ENCODE data around the gene JAM3. TPM values are rescaled to one million over a fixed set of nuclear protein-coding genes. Genes with fewer than 3 reads are reported as not detected.

JAM3 gene
- total and polyA plus RNA-seq, 9 of the 15 experiments (the other 6 are each of a cell fraction or from before 2014, with no cell fraction given): 0.22 to 0.76 (median 0.40) TPM

- BruUV-seq (replicated peaks): no TSS peak
- 2% methylated on average over 16 of the region's 16 CpGs for WGBS (ENCODE audit: insufficient coverage, low coverage, missing lambda C conversion rate)
- in situ Hi-C loops (cut with MboI): no loop called here
Measured at GRCh38 chr11:134030853-134031252, 38.0 kb upstream of the JAM3 start.

More at GRCh38 chr11:134030853-134031252, 38.0 kb upstream of the JAM3 start:
- FAIRE-seq (no peak), DNase-seq (ENCODE audit: extremely low read depth in 1 of 4, low spot score in 3 of 4) (peak; percentile 20 to 62 (median 52)), ATAC-seq (peak; percentile 82)
- H3K9ac ChIP-seq (ENCODE audit: insufficient read depth in 1 of 2, low read depth in 2 of 2, low read length in 2 of 2): no peak overlapping the region
- peaks cover 16 to 52% of the 10 kb centered on the region in 2 experiments for H3K27me3 ChIP-seq (ENCODE audit: control insufficient read depth in 2 of 2, insufficient read depth in 2 of 2, low read length in 2 of 2)
- intact Hi-C loops (cut with micrococcal nuclease): loop anchor here (10.0 kb wide), 1 partner anchor 106 kb away; no protein-coding TSS in a partner anchor
- TF ChIP-seq CTCF (IDR thresholded peaks at IDR 0.05 in 2 of 3, conservative IDR thresholded peaks at IDR 0.05 in 1 of 3; ENCODE audit: insufficient read depth in 2 of 3, low read depth in 1 of 3, low read length in 3 of 3) (peak; percentile 40 to 59 (median 50); a peak in 5 of 6 replicates), NFRKB (IDR thresholded peaks at IDR 0.05; ENCODE audit: low read depth) (no peak)
- H3K9me3 ChIP-seq (replicated peaks; ENCODE audit: control insufficient read depth, insufficient read depth, low read depth, low read length): no peaks in the 10 kb centered on the region
- H3K9me1 ChIP-seq (ENCODE audit: control insufficient read depth, insufficient read depth, low read length): peaks cover 4% of the 10 kb centered on the region
- peaks cover 0 to 4% of the 10 kb centered on the region in 2 experiments; a peak in 1 of 5 replicates for H3K4me1 ChIP-seq (replicated peaks in 1 of 2; ENCODE audit: control insufficient read depth in 2 of 2, insufficient read depth in 2 of 2, low read length in 2 of 2)
- no peaks in the 10 kb centered on the region for H3K36me3 ChIP-seq (ENCODE audit: control insufficient read depth, insufficient read depth, low read length)
- peaks cover 9% of the 10 kb centered on the region; the same call in 1 of the 2 replicates for H4K20me1 ChIP-seq (replicated peaks; ENCODE audit: control insufficient read depth, insufficient read depth, low read length)
- no peak overlapping the region for H2AFZ ChIP-seq (ENCODE audit: low read depth, low read length)
- no peak overlapping the region for H3K4me3 ChIP-seq
- CTCF ChIA-PET (ENCODE audit: low intra/inter-chr PET ratio): no interaction called here
- no peak overlapping the region for H3K27ac ChIP-seq (ENCODE audit: extremely low read depth, low read depth, low read length)
- H3K4me2 ChIP-seq (ENCODE audit: insufficient read depth, low read length): no peak overlapping the region
- POLR2A ChIA-PET: interaction anchor here (0.8 to 1.5 kb wide), 2 partner anchors 10 to 44 kb away, joined by 3 to 4 read pairs; no protein-coding TSS in a partner anchor
- no peaks in the 10 kb centered on the region for H3K79me2 ChIP-seq (ENCODE audit: control insufficient read depth, insufficient read depth, low read length)
